HT1080 (cell line): Measurements from ENCODE around the gene CCDC17. TPM values are rescaled to one million over a fixed set of nuclear protein-coding genes. Genes with fewer than 3 reads are reported as not detected.

Experiments
- DNase-seq: peaks from one replicate; pipeline ENCODE4 v3.0.0-alpha.2; 2015; ENCODE audit warnings: low read depth
- polyA plus RNA-seq, 2 experiments: library from polyadenylated mRNA; depleted of rRNA; stranded (reverse); fragments of >200 nt; gene quantifications; 2 replicates each; pipeline ENCODE4 v1.2.3, GENCODE V29; 2015
- total RNA-seq: library from RNA; depleted of rRNA; stranded (reverse); fragments of >200 nt; shearing (Covaris generic); gene quantifications from 2 replicates; pipeline ENCODE4 v1.2.3, GENCODE V29; 2014; rRNA removed

Gene CCDC17
- 0.56 and 0.94 TPM in 2 replicates for total RNA-seq
- 0.19 and 0.26 TPM in 2 replicates for polyA plus RNA-seq (2015; cell fraction: cytosol; rRNA removed)
- polyA plus RNA-seq (2015; cell fraction: nucleus; rRNA removed), result 3.8 and 3.9 TPM in 2 replicates

- no peak for DNase-seq
These were observed at the start of gene CCDC17 for GRCh38 chr1:45623972-45624371. TSS of gene CCDC17 (minus strand) at chr1:45624054. CDS start at chr1:45623909, 145 bp downstream.

GRCh38 chr1:45669859-45670655 lies 46.2 kb upstream of the CCDC17 start:
- no peak for DNase-seq

GRCh38 chr1:45669379-45669778 lies 45.5 kb upstream of the CCDC17 start:
- DNase-seq, result no peak

- no peak for DNase-seq
These were observed 44.7 kb upstream of the CCDC17 start for GRCh38 chr1:45668526-45668925.

GRCh38 chr1:45667321-45668111 lies 43.7 kb upstream of the CCDC17 start:
- no peak for DNase-seq

GRCh38 chr1:45666836-45667235 lies 43.0 kb upstream of the CCDC17 start:
- DNase-seq, result no peak

GRCh38 chr1:45660336-45660735 lies 36.5 kb upstream of the CCDC17 start:
- DNase-seq, result no peak

GRCh38 chr1:45659222-45659621 lies 35.4 kb upstream of the CCDC17 start:
- no peak for DNase-seq

- no peak for DNase-seq
These were observed 34.3 kb upstream of the CCDC17 start for GRCh38 chr1:45658171-45658570.

GRCh38 chr1:45656573-45657226 lies 32.8 kb upstream of the CCDC17 start:
- no peak for DNase-seq

GRCh38 chr1:45654540-45655280 lies 30.9 kb upstream of the CCDC17 start:
- DNase-seq, result no peak

- DNase-seq, result no peak
These were observed 23.6 kb upstream of the CCDC17 start for GRCh38 chr1:45647248-45648021.

GRCh38 chr1:45644661-45645060 lies 20.8 kb upstream of the CCDC17 start:
- DNase-seq, result no peak

- DNase-seq, result peak; percentile 9
These were observed 20.1 kb upstream of the CCDC17 start for GRCh38 chr1:45643978-45644377.

GRCh38 chr1:45643321-45643720 lies 19.5 kb upstream of the CCDC17 start:
- DNase-seq, result no peak

GRCh38 chr1:45640293-45640692 lies 16.4 kb upstream of the CCDC17 start:
- no peak for DNase-seq

- DNase-seq, result no peak
These were observed 11.4 kb upstream of the CCDC17 start for GRCh38 chr1:45635211-45635610.

- no peak for DNase-seq
These were observed 6.6 kb upstream of the CCDC17 start for GRCh38 chr1:45630429-45630828.

GRCh38 chr1:45629035-45629434 lies 5.2 kb upstream of the CCDC17 start:
- no peak for DNase-seq
